Measurements from ENCODE around the gene CRNKL1.

Gene CRNKL1

DNA sequence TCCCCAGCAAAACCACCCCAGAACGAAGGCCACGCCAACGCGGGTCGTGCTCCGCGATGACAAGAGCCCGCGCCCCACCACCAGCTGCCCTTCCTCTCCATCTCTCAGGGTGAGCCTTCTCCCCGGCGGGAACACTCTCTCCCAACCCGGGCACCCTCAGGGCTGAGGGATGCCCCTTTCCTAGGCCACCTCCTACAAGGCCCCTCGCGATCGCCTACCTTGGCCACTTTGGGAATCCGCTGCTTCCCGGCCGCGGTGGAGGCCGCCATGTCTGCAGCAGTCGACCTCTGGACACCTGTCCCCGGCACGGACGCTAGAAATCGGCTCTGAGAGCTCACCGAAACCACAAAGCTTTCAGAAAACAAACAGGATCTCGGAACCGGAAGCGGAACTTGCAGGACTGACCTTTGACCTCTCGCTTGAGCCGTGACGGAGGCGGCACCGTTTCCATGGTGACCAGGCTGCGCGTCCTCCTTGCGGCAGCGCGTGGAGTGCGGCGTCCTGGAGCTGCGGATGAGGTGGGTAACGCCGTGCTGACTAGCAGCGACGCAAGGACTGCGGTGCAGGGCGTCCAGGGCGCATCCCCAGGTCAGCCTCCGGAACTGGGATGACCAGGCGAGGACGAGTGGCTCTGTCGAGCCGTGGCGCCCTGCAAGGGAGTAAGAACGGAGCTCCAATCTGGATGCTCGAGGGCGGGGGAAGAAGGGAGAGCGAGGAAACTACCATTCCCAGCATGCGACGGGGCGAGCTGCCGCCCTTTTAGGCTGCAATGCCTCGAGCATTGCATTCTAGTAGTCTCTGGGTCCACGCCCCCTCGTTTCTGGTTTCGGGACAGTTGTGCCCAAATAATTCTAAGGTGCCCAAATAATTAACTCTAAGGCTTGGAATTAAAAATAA lies at the start of gene CRNKL1, which contains the start of gene CFAP61:
CRNKL1 (minus strand) TSS at position 393 of the 897 bp plus-strand sequence; CDS start at position 269, 124 bp downstream.
CFAP61 (plus strand) TSS at position 459 of the 897 bp plus-strand sequence. CDS start 4,122 bp downstream, outside the sequence.
- DNase-seq = peak; percentile 97

DNA sequence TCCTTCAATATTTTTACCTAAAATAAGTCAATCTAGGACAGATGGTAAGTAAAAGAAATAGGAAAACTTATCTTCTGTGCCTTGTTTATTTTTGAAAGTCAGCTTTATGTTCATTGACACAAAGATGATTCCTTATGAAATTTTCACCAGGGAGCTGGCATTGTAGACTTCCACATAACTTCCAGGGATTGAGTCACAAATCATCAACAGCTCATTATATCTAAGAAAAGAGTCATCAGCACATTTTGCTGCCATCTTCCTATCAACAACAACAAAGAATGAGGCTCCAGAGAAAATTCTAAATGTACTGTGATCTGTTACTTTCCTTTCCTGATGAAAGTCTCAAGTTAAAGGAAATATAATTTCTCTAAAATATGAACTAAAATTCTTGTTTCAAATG lies 48.6 kb upstream of the CRNKL1 start:
- no peak for DNase-seq

DNA sequence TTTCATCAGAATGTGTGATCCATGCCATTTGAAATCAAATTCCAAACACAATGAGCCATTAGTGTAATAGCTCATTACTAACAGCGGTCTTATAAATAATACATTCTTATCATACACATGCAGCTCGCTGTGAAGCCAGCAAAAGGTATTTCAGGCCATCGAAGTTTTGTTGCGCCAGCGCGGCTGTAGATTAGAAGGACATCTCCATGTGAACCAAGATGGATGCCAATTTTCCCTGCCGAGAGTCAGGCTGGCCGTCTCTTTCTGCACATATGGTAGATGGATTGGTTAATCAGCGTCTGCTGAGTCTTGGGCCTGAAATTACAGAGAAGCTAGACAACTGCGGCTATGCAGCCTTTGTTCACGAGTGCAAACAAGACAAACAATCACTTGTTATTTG lies 44.2 kb upstream of the CRNKL1 start:
- DNase-seq = no peak

DNA sequence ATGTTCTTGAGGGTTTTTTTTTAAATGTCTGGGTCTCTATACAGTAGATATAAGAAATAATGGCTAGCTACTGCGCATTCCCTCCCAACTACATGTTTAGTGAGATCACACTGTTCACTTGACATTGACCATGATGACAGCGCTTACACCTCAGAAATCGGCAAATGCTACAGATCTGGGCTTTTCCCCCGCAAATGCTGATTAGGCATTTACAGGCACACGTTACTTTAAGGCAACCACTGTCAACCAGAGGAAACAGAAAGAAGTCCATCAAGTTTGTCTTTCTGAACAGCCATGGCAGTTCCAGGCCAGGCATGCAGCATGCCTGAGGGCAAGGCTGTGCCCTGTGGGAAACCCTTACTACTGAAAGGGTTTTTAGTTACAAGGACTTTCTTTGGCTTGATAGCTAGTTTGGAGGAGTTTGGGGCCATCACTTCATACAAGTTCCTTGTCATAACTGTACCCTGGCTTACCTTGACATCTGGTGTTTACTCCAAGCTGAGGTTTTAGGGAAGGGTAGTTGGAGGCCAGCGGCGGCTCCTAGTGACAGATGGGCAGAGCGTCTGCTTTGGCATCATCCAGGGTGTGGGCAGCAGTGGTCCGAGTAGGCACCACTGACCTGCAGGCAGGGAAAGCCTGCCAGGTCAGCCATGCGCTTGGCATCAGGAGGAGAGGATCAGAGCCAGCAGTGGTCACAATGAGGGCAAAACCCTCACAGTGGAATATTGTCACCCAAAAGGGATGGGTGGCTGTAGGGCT lies 43.0 kb upstream of the CRNKL1 start:
- no peak for DNase-seq

DNA sequence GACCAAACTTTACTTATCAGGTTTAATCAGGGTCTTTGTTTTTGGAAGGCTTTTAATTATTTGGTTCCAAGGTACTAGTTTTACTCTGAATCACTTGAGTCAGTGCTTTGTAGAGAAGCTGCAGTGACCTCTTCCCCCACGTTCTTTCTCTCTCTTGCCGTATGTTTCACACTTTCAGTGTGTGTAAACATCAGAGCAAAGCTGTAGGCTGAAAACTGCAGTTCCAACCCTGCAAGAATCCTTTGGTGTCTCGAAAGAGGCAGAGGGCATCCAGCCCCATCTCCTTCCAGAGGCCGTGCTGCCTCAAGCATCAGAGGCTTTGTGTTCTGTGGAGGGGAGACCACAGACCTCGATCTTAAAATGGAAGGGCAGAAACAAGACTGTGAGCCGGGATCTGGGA lies 42.1 kb upstream of the CRNKL1 start:
- DNase-seq = no peak

DNA sequence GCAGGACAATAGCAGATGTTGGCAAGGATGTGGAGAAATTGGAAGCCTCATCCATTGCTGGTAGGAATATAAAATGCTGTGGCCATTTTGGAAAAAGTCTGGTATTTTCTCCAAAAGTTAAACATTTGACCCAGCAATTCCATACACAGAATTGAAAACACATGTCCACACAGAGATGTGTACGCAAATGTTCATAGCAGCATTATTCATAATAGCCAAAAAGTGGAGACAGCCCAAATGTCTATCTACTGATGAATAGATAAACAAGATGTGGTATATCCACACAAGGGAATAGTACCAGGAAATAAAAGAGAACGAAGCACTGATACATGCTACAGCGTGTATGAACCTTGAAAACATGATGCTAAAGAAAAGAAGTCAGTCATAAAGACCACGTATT lies 40.6 kb upstream of the CRNKL1 start:
- no peak for DNase-seq

DNA sequence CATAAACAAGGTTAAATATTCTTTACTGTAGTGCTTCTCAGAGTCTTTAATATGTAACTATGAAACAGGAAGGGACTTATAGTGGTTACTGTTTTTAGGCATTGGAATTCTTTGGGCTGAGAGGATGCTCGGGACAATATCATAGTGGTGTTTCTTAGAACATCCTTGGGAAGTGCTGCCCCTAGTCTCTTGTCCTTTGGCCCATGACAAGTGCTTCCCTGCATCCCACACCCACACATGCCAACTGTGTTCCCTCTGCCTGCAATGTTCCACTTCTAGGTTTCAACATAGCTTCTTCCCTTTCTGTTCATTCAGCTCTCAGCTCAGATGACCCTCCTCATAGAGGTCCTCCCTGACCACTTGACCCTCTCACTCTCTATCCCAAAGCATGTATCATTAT lies 37.7 kb upstream of the CRNKL1 start:
- DNase-seq = no peak

DNA sequence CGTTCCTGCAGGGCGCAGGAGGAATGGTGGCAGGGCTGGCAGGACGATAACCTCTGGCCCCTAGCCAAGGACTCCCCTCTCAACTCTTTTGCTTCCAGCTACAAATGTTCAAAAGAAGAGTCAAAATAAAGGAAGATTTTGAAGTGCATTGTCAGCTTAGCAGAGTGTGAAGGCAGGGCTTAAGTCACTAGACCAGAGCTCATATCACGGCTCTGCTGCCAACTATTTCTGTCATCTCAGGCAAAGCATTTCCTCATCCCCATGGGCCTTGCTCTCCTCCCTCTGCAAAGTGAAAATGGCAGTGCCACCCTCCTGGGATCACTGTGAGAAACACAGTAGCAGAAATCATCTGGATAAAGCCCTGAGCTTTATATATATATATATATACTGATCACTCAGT lies 36.8 kb upstream of the CRNKL1 start:
- DNase-seq = no peak

DNA sequence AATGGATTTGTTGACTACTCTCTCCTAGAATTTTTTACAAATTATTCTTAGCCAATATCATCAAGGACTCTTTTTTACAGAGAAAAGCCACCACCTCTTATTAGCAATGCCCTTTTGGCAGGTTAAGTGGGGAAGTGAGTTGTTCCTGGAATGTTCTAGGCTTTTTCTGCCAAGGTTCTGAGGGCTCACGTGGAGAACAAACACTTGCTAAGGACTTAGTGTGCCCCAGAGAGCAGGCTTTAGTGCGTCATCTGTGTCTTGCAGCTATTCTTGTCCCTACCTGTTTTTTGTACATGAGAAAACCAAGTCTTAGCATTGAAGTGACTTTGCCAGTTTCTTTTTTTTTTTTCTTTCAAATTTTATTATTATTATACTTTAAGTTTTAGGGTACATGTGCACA lies 33.5 kb upstream of the CRNKL1 start:
- no peak for DNase-seq

DNA sequence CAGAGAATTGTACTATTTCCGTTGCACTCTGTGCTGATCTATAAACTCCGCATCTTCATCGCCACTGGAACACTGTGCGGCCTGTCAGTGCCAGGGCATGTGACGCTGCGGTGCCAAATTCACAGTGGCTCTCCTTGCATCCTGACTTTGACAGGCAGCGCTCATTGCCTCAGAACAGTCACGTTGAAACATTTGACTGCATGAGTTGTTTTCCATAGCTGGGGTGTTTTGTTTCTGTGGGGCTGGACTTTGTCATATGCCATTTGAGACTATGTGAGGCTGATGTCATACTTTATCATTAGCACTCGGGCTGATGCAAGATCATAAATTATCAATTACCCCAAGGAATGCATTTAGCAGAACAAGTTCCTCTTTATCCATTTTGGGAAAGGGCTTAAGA lies 32.8 kb upstream of the CRNKL1 start:
- DNase-seq = no peak

DNA sequence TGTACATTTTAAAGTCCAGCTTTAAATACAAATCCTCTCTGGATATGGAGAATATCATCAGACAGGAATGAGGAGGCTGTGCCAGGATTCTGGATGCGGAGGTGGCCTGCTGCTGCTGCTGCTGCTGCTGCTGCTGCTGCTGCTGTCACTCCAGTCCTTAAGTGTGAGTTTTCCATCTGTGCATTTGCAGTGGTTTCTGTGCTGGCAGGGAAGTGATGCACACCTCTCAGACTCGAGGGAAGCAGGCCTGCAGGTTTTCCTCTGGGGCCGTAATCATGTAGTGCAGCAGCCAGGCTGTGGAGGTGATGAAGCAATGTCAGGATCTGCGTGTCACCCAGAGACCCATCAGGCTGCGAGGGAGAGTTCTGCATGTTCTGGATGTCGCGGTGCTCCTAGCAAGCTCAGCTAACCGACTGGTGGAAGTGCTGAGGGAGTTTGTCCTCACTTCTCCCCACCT lies 32.1 kb upstream of the CRNKL1 start:
- no peak for DNase-seq

DNA sequence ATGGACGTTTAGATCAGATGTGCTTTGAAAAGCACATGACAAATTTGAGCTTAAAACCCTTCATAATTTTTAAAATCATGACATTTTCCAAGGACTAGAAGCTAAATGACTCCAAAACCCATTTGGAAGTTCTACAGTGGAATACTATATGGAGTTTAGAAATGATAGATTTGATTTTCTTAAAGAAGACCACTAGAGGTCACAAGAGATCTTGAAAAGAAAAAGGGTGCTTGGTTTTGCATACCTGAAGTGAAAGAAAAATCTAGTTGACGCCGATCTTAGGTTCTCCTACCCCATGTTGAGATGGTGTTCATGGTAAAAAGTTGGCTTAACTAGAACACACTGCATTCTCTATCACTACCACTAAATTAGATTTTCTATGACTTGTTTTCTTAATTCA lies 31.5 kb upstream of the CRNKL1 start:
- DNase-seq = peak in 1 of 2 donors; percentile 51

DNA sequence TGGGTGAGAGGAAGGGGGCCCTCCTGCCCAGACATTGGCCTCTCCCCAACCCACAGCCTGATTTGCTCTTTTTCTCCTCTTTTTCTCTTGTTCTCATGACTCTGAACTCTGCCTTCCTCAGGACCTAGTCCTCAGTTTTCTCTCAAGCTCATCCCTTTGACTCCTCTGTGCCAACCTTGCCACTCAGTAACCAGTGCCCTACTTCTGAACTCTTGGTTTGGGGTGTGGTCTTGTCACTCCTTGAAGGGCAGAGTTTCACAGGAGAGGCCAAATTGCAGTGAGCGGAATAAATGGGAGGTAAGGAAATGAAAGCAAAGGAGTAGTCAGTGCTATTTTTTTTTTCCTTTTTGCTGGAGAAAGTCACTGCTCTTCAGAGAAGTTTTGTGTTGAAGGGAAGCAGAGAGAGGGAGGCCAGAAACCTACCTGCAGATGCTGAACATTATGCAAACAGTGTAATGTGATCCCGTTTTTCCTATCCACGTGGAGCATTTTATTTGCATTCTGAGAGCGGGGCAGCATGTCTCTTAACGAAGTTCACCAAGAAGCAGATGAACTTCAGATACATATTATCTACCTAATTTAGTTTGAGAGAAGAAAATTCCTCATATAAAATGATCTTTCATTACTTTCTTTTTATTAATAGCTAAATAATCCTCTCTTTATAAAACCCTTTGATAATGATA lies 27.0 kb upstream of the CRNKL1 start:
- DNase-seq = no peak

DNA sequence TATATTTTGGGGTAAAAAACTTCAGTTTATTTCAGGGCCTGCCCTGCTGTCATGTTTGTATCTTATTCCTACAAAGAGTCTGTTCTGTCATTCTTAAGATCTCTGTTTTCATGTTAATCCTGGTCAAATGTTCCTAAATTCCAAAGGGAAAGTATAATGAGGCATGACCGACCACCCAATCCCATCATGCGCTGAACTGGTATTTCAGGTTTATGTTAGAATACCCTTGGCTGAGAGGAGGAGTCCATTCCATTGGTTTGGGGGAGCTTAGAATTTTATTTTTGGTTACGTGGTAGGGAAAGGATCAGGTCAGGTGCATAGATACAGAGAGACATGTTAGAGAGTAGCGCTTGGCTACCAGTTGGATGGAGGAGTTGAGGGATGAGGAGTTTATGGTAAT lies 25.8 kb upstream of the CRNKL1 start:
- DNase-seq = no peak

DNA sequence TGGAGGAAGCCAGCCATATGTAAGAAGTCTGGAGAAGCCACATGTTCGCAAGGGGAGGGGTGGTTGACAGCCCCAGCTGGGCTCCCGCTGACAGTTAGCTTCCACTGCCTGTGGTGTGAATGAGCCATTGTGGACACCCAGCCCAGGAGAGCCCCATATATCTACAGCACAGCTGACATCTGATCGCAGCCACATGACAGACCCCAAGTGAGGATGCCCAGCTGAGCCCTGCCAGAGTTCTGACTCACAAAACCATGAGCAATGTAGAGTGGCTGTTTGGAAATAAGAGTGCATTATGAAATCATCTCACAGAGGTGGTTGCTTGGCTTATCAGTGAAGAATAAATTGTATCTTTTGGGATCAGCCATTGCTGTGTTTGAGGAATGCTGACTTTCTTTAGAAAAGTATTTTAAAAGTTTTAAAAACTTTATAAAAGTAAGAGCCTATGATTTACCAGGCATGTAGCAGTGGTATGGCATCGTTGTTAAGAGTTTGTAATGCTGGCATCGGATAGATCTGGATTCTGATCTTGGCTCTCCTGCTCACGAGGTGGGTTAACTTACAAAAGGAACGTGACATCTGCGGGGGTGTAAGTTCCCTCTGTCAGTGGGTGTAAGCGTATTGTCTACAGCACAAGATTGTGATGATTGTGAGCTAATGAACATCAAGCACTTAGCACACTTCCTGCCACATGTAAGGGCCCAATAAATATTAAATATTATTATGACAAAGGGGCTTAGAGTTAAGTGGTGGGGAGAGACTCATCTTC lies 24.2 kb upstream of the CRNKL1 start:
- DNase-seq = no peak

DNA sequence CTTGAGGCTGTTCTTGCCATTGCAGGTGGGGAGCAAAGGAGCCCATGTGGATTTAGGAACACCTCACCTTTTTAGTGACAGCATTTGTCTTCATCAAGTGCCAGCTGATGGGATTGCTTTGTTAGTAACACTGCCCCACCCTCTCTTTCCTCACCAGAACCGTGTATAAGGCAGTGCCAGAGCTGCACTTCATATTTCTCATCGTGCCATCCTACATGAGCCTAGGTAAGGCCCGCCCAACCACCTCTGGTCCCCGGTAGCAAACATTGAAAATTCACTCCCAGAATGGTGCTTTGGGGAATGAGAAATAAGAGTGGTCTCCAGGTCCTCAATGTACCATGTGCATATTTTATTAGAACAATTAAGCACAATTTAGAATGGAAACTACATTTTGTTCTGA lies 22.8 kb upstream of the CRNKL1 start:
- DNase-seq = no peak

DNA sequence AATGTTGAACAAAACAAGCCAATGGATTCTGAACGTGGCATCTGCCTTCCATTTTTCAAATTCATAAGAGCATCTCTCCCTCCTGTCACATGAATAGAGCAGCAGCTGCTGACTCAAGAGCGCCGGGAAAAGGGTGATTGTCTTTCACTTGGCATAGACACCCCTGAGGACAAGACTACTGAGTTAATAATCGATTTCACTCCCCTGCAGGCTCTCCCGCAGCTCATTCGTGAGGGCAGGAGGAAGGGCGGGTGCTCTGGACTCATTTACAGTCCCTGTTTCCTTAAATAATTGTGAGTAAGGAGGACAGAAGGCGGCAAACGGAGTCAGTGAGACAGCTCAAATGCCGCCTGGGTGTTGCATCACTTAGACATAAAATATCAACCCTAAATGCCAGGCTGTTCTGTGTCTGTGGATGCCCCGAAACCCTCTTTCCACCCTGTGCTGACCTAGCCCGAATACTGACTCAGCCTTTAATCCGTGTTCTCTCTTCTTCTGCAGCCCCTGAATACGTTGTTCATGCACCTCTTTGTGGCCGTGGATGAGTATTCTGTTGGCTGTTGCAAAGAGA lies 21.6 kb upstream of the CRNKL1 start:
- DNase-seq = no peak

DNA sequence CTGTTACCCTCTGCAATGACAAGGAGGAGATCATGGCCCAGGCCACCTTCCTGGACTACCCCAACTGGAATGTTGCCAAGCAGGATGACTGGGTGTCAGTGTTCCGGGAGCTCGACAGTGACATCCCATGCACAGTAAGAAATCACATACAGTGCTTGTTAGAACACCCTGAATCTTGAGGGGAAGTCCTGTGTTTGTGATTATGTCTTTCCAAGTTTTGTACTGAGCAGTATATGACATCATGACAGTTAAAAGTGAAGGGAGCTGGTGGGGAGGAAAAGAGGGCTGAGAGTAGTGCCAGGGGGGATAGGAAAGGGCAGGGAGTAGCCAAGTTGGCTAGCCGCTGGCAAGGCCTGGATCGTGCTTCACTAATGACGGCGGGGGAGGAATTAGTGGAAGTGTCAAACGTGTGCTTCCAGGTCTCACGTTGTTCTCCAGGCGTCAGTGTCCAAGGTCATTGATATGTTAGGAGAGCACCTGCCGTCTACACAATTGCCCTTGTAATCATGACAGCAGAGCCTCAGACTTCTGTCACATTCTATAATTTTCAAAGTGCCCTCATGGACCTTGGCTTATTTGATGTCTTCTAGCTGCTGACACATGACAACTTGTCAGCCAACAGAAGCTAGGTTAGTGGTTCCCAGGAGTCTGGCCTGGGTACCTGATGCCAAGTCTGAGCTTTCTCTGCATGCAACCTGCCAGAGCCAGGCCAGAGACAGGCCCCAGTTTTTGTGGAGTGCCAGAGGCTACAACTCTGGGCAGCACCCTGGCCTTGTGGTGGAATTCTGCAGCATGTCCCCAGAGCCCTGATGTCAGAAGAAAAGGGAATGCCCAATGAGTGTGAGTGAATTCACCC lies 18.8 kb upstream of the CRNKL1 start:
- no peak for DNase-seq

DNA sequence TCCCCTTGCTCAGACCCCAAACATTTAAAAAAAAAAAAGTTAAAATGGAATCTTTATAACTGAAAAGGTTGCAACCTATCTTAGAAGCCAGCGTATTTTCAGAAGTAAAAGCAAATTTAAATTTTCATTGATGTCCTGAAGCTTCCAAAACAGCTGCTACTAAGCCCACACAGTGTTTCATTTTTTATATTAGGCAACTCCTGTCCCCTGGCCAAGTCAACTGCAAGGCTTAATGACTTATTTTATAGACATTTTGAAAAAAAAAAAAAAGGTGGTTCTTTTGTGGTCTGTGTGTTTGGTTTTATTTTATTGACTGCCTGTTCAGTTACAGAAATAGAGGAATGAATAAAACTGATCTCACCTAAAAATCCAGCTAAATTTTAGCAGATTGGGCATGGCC lies 13.1 kb upstream of the CRNKL1 start:
- no peak for DNase-seq

DNA sequence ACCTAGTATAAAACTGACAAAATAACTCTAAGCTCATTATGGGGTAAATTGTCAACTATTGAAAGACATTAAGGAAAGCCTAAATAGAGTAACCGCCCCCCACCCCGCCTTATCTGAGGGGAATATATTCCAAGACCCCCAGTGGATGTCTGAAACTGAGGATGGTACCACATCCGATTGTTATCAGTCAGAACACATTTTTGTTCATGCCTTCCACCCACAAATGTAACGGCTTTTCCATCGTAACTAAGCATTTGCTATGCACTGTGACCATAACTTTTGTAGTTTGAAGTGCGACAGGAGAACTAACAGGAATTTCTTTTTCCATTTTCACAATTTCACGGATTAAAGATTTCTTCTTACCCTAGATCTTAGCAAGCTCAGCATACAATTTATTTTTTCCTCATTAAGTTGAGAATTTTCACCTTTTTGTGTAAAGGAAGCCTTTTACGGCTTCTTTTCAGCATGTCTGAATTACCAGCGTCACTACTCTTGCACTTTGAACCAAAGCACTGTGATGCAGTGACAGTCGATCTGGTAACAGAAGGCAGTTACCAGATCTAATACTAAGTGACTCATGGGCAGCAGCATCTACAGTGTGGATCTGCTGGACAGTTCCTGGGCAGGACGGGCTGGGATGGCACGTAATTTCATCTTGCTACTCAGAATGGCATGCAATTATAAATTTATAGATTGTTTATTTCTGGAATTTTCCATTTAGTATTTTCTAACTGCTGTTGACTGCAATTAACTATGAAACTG lies 11.9 kb upstream of the CRNKL1 start:
- no peak for DNase-seq

All from CD4-positive, alpha-beta T cell treated with Interleukin-4 for 1 hour (primary cell).